ENCODE data around the gene RARRES1. TPM values are rescaled to one million over a fixed set of nuclear protein-coding genes. Genes with fewer than 3 reads are reported as not detected.

The RARRES1 gene
- total and polyA plus RNA-seq, 2 experiments from 2014 or later, result 0.10 to 0.82 TPM

DNA sequence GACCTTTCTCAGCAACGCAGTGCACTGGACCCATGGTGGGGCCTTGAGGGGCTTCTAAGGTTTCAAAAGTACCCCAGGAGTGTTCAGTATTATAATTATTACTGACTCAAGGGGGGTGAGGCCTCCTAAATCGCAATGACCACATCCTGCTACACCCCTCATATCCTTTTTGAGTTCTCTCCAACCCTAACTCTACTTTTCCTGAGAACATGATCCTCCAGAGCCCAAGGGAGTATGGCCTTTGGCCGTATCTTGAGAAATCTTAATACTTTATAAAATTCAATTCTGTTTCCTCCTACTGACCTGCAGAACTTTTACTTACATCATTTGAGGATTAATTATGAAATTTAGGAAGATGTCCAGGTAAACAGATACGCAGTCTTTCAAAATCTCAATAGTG lies 30.4 kb upstream of the RARRES1 start (continued):
- TF ChIP-seq, protein P1, sequence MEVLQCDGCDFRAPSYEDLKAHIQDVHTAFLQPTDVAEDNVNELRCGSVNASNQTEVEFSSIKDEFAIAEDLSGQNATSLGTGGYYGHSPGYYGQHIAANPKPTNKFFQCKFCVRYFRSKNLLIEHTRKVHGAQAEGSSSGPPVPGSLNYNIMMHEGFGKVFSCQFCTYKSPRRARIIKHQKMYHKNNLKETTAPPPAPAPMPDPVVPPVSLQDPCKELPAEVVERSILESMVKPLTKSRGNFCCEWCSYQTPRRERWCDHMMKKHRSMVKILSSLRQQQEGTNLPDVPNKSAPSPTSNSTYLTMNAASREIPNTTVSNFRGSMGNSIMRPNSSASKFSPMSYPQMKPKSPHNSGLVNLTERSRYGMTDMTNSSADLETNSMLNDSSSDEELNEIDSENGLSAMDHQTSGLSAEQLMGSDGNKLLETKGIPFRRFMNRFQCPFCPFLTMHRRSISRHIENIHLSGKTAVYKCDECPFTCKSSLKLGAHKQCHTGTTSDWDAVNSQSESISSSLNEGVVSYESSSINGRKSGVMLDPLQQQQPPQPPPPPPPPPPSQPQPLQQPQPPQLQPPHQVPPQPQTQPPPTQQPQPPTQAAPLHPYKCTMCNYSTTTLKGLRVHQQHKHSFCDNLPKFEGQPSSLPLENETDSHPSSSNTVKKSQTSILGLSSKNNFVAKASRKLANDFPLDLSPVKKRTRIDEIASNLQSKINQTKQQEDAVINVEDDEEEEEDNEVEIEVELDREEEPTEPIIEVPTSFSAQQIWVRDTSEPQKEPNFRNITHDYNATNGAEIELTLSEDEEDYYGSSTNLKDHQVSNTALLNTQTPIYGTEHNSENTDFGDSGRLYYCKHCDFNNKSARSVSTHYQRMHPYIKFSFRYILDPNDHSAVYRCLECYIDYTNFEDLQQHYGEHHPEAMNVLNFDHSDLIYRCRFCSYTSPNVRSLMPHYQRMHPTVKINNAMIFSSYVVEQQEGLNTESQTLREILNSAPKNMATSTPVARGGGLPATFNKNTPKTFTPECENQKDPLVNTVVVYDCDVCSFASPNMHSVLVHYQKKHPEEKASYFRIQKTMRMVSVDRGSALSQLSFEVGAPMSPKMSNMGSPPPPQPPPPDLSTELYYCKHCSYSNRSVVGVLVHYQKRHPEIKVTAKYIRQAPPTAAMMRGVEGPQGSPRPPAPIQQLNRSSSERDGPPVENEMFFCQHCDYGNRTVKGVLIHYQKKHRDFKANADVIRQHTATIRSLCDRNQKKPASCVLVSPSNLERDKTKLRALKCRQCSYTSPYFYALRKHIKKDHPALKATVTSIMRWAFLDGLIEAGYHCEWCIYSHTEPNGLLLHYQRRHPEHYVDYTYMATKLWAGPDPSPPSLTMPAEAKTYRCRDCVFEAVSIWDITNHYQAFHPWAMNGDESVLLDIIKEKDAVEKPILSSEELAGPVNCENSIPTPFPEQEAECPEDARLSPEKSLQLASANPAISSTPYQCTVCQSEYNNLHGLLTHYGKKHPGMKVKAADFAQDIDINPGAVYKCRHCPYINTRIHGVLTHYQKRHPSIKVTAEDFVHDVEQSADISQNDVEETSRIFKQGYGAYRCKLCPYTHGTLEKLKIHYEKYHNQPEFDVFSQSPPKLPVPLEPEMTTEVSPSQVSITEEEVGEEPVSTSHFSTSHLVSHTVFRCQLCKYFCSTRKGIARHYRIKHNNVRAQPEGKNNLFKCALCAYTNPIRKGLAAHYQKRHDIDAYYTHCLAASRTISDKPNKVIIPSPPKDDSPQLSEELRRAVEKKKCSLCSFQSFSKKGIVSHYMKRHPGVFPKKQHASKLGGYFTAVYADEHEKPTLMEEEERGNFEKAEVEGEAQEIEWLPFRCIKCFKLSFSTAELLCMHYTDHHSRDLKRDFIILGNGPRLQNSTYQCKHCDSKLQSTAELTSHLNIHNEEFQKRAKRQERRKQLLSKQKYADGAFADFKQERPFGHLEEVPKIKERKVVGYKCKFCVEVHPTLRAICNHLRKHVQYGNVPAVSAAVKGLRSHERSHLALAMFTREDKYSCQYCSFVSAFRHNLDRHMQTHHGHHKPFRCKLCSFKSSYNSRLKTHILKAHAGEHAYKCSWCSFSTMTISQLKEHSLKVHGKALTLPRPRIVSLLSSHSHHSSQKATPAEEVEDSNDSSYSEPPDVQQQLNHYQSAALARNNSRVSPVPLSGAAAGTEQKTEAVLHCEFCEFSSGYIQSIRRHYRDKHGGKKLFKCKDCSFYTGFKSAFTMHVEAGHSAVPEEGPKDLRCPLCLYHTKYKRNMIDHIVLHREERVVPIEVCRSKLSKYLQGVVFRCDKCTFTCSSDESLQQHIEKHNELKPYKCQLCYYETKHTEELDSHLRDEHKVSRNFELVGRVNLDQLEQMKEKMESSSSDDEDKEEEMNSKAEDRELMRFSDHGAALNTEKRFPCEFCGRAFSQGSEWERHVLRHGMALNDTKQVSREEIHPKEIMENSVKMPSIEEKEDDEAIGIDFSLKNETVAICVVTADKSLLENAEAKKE (CRISPR knock-in tag; IDR thresholded peaks at IDR 0.05), result no peak
- TF ChIP-seq ZNF114 (CRISPR knock-in tag; IDR thresholded peaks at IDR 0.05), result no peak

DNA sequence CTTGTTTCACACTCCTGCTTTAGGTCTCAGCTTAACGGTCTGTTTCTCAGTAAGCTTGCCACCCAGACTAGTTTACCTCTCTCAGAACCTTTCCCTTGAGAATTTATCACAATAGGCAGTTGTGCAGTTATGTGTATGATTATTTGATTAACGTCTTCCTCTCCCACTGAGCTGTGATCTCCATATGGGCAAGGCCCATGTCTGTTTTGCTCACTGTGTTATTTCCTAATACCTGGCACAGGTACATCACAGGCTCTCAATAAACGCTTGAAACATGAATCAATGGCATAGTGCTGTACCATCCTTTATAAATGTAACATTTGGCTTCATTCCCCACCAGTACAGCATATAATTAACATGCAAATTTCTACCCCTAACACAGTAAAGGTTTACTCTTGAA lies 29.1 kb upstream of the RARRES1 start:
- H3K79me2 ChIP-seq (replicated peaks; ENCODE audit: insufficient read depth), result no peaks in the 10 kb centered on the region
- no peak overlapping the region for H3K4me3 ChIP-seq
- ATAC-seq (no peak), DNase-seq (ENCODE audit: low spot score) (no peak)
- H3K36me3 Mint-ChIP-seq (ENCODE audit: low read depth), result no peaks in the 10 kb centered on the region
- H3K4me1 Mint-ChIP-seq, result peaks cover 5% of the 10 kb centered on the region
- no peaks in the 10 kb centered on the region for H3F3A ChIP-seq (replicated peaks; ENCODE audit: low read depth)
- no peak overlapping the region for H3K27ac Mint-ChIP-seq
- no peaks in the 10 kb centered on the region for H3K27me3 Mint-ChIP-seq (ENCODE audit: insufficient read depth, low read depth, poor library complexity)
- no peaks in the 10 kb centered on the region for H3K27me3 ChIP-seq (ENCODE audit: insufficient read depth)
- H3K4me1 ChIP-seq (ENCODE audit: insufficient read depth), result no peaks in the 10 kb centered on the region
- H3K4me2 ChIP-seq, result no peak overlapping the region
- no peak overlapping the region for H3K27ac ChIP-seq (ENCODE audit: low read depth)
- H3K4me3 Mint-ChIP-seq, result no peak overlapping the region
- no peak overlapping the region for H2AFZ ChIP-seq
- TF ChIP-seq EZH2phosphoT487 (IDR thresholded peaks at IDR 0.05; ENCODE audit: unreplicated experiment) (no peak), JUNB (IDR thresholded peaks at IDR 0.05; ENCODE audit: unreplicated experiment) (no peak)
- no peaks in the 10 kb centered on the region for H3K9me2 ChIP-seq (ENCODE audit: insufficient read depth)
- H4K20me1 ChIP-seq (replicated peaks; ENCODE audit: insufficient read depth), result 0 out of 2 replicates have a peak, but pooled peaks cover 4% of the 10 kb centered on the region
- no peaks in the 10 kb centered on the region for H3K36me3 ChIP-seq (ENCODE audit: insufficient read depth)
- H3K9me3 Mint-ChIP-seq, result no peaks in the 10 kb centered on the region

DNA sequence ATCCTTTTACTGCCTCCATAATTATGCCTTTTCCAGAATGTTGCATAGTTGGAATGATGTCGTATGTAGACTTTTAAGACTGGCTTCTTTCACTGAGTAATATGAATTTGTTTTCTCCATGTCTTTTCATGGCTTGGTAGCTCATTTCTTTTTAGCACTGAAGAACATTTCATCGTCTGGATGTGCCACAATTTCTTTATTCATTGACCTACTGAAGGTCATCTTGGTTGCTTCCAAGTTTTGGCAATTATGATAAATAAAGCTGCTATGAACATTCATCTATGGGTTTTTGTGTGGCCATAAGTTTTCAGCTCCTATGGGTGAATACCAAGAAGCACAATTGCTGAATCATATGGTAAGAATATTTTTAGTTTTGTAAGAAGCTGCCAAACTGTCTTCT lies 23.2 kb upstream of the RARRES1 start:
- H3K27me3 ChIP-seq (ENCODE audit: insufficient read depth), result no peaks in the 10 kb centered on the region
- Mint-ChIP-seq H3K27me3 (ENCODE audit: insufficient read depth, low read depth, poor library complexity) (no peaks in the 10 kb centered on the region), H3K4me3 (no peak overlapping the region), H3K4me1 (no peaks in the 10 kb centered on the region), H3K9me3 (no peaks in the 10 kb centered on the region), H3K27ac (no peak overlapping the region), H3K36me3 (ENCODE audit: low read depth) (no peaks in the 10 kb centered on the region)
- H3F3A ChIP-seq (replicated peaks; ENCODE audit: low read depth), result no peaks in the 10 kb centered on the region
- H3K79me2 ChIP-seq (replicated peaks; ENCODE audit: insufficient read depth), result no peaks in the 10 kb centered on the region
- H3K27ac ChIP-seq (ENCODE audit: low read depth), result no peak overlapping the region
- no peaks in the 10 kb centered on the region for H3K9me2 ChIP-seq (ENCODE audit: insufficient read depth)
- ATAC-seq, result no peak
- no peak overlapping the region for H2AFZ ChIP-seq
- no peak for DNase-seq (ENCODE audit: low spot score)
- H3K36me3 ChIP-seq (ENCODE audit: insufficient read depth), result no peaks in the 10 kb centered on the region
- no peaks in the 10 kb centered on the region for H3K4me1 ChIP-seq (ENCODE audit: insufficient read depth)
- 0 out of 2 replicates have a peak, but pooled peaks cover 4% of the 10 kb centered on the region for H4K20me1 ChIP-seq (replicated peaks; ENCODE audit: insufficient read depth)
- no peak overlapping the region for H3K4me3 ChIP-seq
- no peak overlapping the region for H3K4me2 ChIP-seq
- TF ChIP-seq EZH2phosphoT487 (IDR thresholded peaks at IDR 0.05; ENCODE audit: unreplicated experiment) (no peak), EZH2 (IDR thresholded peaks at IDR 0.05; ENCODE audit: low read depth, unreplicated experiment) (no peak), POLR2AphosphoS5 (IDR thresholded peaks at IDR 0.05; ENCODE audit: low read depth) (no peak)

Data from GM23338 (cell line).